Uterus (tissue), 4 donors: Measurements from ENCODE around the gene UQCRQ. TPM values are rescaled to one million over a fixed set of nuclear protein-coding genes. Genes with fewer than 3 reads are reported as not detected.

Experiments
- DNase-seq, 2 donors: peaks; one replicate each; pipeline ENCODE4 v3.0.0-alpha.2; 2019 to 2020
- H3K27ac ChIP-seq, 2 donors: fragments of 200-600 bp; sonication (generic); 1 replicate in 1 of 2; 2 replicates in 1 of 2; pipeline ENCODE4 v1.5.1; 2016 to 2018
- H3K27me3 ChIP-seq, 2 donors: fragments of 200-600 bp; sonication (generic); one replicate each; pipeline ENCODE4 v1.5.1; 2018 to 2019; ENCODE audit warnings: control low read depth in 1 of 2
- H3K36me3 ChIP-seq, 2 donors: fragments of 200-600 bp; sonication (generic); one replicate each; pipeline ENCODE4 v1.5.1; 2019; ENCODE audit warnings: control low read depth in 1 of 2
- H3K4me1 ChIP-seq, 2 donors: fragments of 200-600 bp; sonication (generic); one replicate each; pipeline ENCODE4 v1.5.1; 2018 to 2019; ENCODE audit warnings: control low read depth in 1 of 2
- H3K4me3 ChIP-seq, 2 donors: fragments of 200-600 bp; sonication (generic); 1 replicate in 1 of 2; 2 replicates in 1 of 2; pipeline ENCODE4 v1.5.1; 2018 to 2019; ENCODE audit warnings: mild to moderate bottlenecking in 1 of 2
- H3K9me3 ChIP-seq, 2 donors: fragments of 200-600 bp; sonication (generic); one replicate each; pipeline ENCODE4 v1.5.1; 2019; ENCODE audit warnings: control low read depth in 1 of 2
- CTCF ChIP-seq, 4 experiments: fragments of 200-600 bp in 2 of 4; fragments of 450-650 bp in 2 of 4; sonication (generic) in 2 of 4; IDR thresholded peaks; one replicate each; pipeline ENCODE4 v1.5.1; 2016 to 2019; ENCODE audit warnings: antibody characterized with exemption in 4 of 4, mild to moderate bottlenecking in 2 of 4, moderate library complexity in 1 of 4
- POLR2A ChIP-seq, 2 donors: fragments of 450-650 bp; IDR thresholded peaks; one replicate each; pipeline ENCODE4 v1.6.1; 2016; ENCODE audit warnings: antibody characterized with exemption in 2 of 2, mild to moderate bottlenecking in 1 of 2, moderate library complexity in 1 of 2
- intact Hi-C: fragments of 100-400 bp; cut with DNase I; formaldehyde crosslinking; loops from one replicate; pipeline ENCODE4 v1.15.1; 2023; ENCODE audit warnings: low total_unique reads
- total RNA-seq, 4 donors: library from RNA; depleted of rRNA in 3 of 4; stranded (reverse); fragments of >200 nt in 3 of 4; gene quantifications; one replicate each; pipeline versions ENCODE4 v1.1.0 to v1.2.4, GENCODE V29; 2014 to 2023
- donor health status: DM: yes; HTN: yes; CAD: no.

UQCRQ gene
- total RNA-seq, 4 donors from 2014 or later: 30.5 to 196 (median 115) TPM

- Histone ChIP-seq H3K27ac (peak overlapping the region; percentile 75 to 97), H3K4me1 (no peaks in the 10 kb centered on the region), H3K36me3 (no peaks in the 10 kb centered on the region), H3K4me3 (no peak overlapping the region), H3K27me3 (no peaks in the 10 kb centered on the region), H3K9me3 (no peaks in the 10 kb centered on the region)
- peak in 1 of 2 donors; percentile 40 for TF ChIP-seq POLR2A (IDR thresholded peaks at IDR 0.05)
- TF ChIP-seq CTCF (IDR thresholded peaks at IDR 0.05): no peak
- intact Hi-C loops: no loop called here
- DNase-seq: no peak
These were observed 26.8 kb upstream of the UQCRQ start for GRCh38 chr5:132839426-132840301.

- Histone ChIP-seq H3K27me3 (no peaks in the 10 kb centered on the region), H3K4me1 (no peaks in the 10 kb centered on the region), H3K36me3 (no peaks in the 10 kb centered on the region), H3K27ac (peak overlapping the region; percentile 75 to 97), H3K9me3 (no peaks in the 10 kb centered on the region), H3K4me3 (no peak overlapping the region)
- TF ChIP-seq CTCF (IDR thresholded peaks at IDR 0.05) (no peak), POLR2A (IDR thresholded peaks at IDR 0.05) (no peak)
- DNase-seq: no peak
- intact Hi-C loops: no loop called here
These were observed 26.1 kb upstream of the UQCRQ start for GRCh38 chr5:132840313-132840712.

GRCh38 chr5:132840896-132841295, 25.5 kb upstream of the UQCRQ start:
- intact Hi-C loops: no loop called here
- Histone ChIP-seq H3K9me3 (no peaks in the 10 kb centered on the region), H3K27ac (peak overlapping the region; percentile 75 to 97), H3K27me3 (no peaks in the 10 kb centered on the region), H3K4me1 (no peaks in the 10 kb centered on the region), H3K4me3 (no peak overlapping the region), H3K36me3 (no peaks in the 10 kb centered on the region)
- no peak for DNase-seq
- TF ChIP-seq CTCF (IDR thresholded peaks at IDR 0.05) (no peak), POLR2A (IDR thresholded peaks at IDR 0.05) (no peak)

DNA sequence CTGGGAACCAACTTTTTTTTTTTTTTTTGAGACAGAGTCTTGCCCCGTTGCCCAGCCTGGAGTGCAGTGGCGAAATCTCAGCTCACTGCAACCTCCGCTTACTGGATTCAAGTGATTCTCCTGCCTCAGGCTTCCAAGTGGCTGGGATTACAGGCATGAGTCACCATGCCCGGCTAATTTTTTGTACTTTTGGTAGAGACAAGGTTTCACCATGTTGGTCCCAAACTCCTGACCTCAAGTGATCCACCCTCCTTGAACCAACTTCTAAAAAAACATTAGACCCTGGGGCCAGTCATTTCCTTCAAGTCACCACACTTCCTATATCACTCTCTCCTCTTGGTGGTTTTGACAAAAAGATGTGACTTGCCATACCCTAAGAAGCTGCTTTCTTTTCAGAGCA, 25.1 kb upstream of the UQCRQ start:
- H3K9me3 ChIP-seq: no peaks in the 10 kb centered on the region
- H3K4me3 ChIP-seq: no peak overlapping the region
- H3K4me1 ChIP-seq: no peaks in the 10 kb centered on the region
- H3K27ac ChIP-seq: peak overlapping the region in 1 of 2 donors; percentile 97
- no peaks in the 10 kb centered on the region for H3K36me3 ChIP-seq
- DNase-seq: no peak
- intact Hi-C loops: no loop called here
- no peaks in the 10 kb centered on the region for H3K27me3 ChIP-seq
- no peak for TF ChIP-seq POLR2A (IDR thresholded peaks at IDR 0.05)
- no peak for TF ChIP-seq CTCF (IDR thresholded peaks at IDR 0.05)

DNA sequence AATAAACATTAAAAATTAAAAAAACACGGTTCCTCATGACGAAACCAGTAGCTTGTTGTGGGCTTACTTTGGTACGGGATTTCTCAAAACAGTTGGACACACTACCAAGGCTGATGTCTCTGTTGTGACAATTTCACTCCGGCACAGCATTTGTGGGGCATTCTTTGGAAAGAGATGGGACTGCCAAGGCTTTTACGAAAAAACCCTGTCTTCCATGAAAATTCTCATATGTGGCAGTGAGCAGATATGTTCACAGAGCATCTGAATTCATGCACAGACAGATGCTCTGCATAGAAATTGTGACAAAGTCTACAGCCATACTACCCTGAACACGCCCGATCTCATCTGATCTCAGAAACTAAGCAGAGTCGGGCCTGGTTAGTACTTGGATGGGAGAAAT, 18.2 kb upstream of the UQCRQ start:
- no peaks in the 10 kb centered on the region for H3K36me3 ChIP-seq
- H3K9me3 ChIP-seq: no peaks in the 10 kb centered on the region
- no peak overlapping the region for H3K27ac ChIP-seq
- intact Hi-C loops: no loop called here
- H3K4me1 ChIP-seq: no peaks in the 10 kb centered on the region
- no peak overlapping the region for H3K4me3 ChIP-seq
- H3K27me3 ChIP-seq: no peaks in the 10 kb centered on the region
- DNase-seq: no peak
- TF ChIP-seq POLR2A (IDR thresholded peaks at IDR 0.05) (no peak), CTCF (IDR thresholded peaks at IDR 0.05) (no peak)
